ENCODE measurements around the gene ANGPTL3.
A peak's percentile ranks its signal among the peaks of the same experiment; 100 is the strongest.
"Not testable (repeated sequence)": the region's sequence is repeated elsewhere in the genome, so short reads cannot be mapped to it uniquely, and the experiment has no call there.

Gene ANGPTL3

GRCh38 chr1:62597281-62597680 lies at the start of gene ANGPTL3:
ANGPTL3 (plus strand) TSS chr1:62597520; CDS start chr1:62597567, 47 bp downstream.
- DNase-seq (ENCODE audit: low read depth), result no peak

GRCh38 chr1:62561306-62561705 lies 36.0 kb upstream of the ANGPTL3 start:
- DNase-seq (ENCODE audit: low read depth), result no peak

- not testable (repeated sequence) for DNase-seq (ENCODE audit: low read depth)
Measured at GRCh38 chr1:62567182-62567581, 30.1 kb upstream of the ANGPTL3 start.

DNA sequence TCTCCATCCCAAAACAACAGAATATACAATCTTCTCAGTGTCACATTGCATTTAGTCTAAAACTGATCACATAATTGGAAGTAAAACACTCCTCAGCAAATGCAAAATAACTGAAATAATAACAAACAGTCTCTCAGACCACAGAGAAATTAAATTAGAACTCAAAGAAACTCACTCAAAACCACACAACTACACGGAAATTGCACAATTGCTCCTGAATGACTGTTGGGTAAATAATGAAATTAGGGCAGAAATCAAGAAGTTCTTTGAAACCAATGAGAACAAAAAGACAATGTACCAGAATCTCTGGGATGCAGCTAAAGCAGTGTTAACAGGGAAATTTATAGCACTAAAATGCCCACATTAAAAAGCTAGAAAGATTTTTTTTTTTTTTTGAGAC lies 29.4 kb upstream of the ANGPTL3 start:
- not testable (repeated sequence) for DNase-seq (ENCODE audit: low read depth)

- not testable (repeated sequence) for DNase-seq (ENCODE audit: low read depth)
Measured at GRCh38 chr1:62571517-62571916, 25.8 kb upstream of the ANGPTL3 start.

DNA sequence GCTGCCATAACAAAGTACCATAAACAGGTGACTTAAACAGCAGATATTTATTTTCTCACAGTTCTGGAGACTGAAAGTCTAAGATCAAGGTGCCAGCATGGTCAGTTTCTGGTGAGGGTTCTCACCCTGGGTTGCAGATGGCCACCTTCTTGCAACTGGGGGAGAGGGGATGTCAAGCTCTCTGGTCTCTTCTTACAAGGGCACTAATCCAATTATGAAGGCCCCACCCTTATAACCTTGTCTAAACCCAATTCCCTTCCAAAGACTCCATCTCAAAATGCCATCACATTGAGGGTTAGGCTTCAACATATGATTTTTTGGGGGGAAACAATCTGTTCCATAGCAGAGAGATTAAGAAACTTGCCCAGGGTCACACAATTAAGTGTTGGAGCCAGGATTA lies 24.8 kb upstream of the ANGPTL3 start:
- no peak for DNase-seq (ENCODE audit: low read depth)

DNA sequence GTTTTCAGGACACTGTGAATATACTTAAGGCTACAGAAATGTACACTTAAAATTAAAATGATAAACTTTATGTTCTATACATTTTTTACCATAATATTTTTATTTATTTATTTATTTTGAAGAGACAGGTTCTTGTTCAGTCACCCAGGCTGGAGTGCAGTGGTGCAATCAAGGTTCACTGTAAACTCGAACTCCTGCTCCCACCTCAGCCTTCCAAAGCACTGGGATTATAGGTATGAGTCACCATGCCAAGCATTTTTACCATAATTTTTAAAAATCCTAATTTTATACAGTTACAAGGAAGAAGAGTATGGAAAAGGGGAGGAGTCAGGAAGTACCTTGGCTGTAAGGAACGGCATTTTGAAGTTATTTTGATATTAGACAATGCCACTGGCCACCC lies 23.6 kb upstream of the ANGPTL3 start:
- no peak for DNase-seq (ENCODE audit: low read depth)

- DNase-seq (ENCODE audit: low read depth), result no peak
Measured at GRCh38 chr1:62585469-62586155, 11.7 kb upstream of the ANGPTL3 start.

- DNase-seq (ENCODE audit: low read depth), result no peak
Measured at GRCh38 chr1:62588000-62588399, 9.3 kb upstream of the ANGPTL3 start.

- DNase-seq (ENCODE audit: low read depth), result no peak
Measured at GRCh38 chr1:62589321-62589720, 8.0 kb upstream of the ANGPTL3 start.

GRCh38 chr1:62590255-62590969 lies 6.9 kb upstream of the ANGPTL3 start:
- no peak for DNase-seq (ENCODE audit: low read depth)

DNA sequence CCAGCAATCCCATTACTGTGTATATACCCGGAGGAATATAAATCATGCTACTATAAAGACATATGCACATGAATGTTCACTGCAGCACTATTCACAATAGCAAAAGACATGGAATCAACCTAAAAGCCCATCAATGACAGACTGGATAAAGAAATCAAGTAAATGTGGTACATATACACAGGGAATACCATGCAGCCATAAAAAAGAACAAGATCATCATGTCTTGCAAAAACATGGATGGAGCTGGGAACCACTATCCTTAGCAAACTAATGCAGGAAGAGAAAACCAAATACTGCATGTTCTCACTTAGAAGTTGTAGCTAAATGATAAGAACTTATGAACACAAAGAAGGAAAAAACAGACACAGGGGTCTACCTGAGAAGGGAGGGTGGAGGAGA lies 6.4 kb upstream of the ANGPTL3 start:
- DNase-seq (ENCODE audit: low read depth), result no peak

DNA sequence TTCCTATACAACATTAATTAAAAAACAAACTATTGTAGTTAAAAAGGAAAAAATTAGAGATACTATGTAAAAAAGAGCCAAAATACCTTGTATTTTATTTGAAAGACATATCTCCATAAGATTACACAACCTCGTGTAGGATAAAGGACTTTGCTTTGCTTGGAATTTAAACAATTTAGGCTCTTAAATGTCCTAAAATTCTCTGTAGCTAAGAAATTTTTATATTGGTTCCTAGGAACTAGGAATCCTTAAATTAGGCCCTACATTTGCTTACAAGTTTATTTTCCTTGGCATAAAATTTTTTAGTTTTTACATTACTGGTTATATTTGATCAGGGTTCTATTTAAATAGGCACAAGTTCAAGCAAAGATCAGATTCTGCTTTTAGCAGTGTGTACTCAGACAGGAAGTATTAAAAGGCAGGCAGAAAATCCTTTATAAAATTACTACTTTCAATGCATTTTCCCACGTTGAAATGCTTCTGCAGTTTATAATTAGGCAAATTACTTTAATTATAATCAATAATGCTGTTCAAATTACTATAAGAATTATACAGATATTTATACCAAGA lies 3.4 kb upstream of the ANGPTL3 start:
- no peak for DNase-seq (ENCODE audit: low read depth)

DNA sequence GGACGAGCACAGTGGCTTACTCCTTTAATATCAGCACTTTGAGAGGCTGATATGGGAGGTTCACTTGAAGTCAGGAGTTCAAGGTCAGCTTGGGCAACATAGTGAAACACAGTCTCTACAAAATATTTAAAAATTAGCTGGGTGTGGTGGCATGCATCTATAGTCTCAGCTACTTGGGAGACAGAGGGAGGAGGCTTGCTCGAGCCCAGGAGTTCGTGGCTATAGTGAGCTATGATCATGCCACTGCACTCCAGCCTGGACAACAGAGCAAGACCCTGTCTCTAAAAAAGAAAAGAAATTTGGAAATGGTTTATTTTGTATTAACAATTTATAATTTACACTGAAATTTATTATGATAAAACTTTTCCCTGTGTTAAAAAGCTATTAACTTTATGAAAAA lies 1.7 kb upstream of the ANGPTL3 start:
- DNase-seq (ENCODE audit: low read depth), result no peak

GRCh38 chr1:62599044-62599443 lies 1.7 kb downstream of the ANGPTL3 start:
- DNase-seq (ENCODE audit: low read depth), result no peak

GRCh38 chr1:62601457-62601856 lies 4.1 kb downstream of the ANGPTL3 start:
- DNase-seq (ENCODE audit: low read depth), result no peak

DNA sequence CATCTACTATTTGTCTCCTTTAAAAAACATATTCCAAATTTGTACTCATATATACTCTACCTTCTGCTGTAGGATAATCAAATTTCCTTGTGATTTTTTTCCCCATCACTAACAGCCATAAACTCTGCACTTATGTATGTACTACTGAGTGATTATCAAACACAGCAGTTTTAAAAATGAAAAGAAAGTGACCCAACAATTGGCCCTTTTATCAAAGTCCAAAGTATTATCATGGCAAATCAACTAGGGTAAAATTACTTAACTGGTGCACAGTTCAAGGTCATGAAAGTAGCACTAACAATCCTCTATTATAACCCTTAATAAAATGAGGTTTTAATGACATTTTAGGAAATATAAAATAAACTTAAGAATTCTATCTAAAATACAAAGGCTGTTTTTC lies 11.6 kb downstream of the ANGPTL3 start:
- DNase-seq (ENCODE audit: low read depth), result no peak

DNA sequence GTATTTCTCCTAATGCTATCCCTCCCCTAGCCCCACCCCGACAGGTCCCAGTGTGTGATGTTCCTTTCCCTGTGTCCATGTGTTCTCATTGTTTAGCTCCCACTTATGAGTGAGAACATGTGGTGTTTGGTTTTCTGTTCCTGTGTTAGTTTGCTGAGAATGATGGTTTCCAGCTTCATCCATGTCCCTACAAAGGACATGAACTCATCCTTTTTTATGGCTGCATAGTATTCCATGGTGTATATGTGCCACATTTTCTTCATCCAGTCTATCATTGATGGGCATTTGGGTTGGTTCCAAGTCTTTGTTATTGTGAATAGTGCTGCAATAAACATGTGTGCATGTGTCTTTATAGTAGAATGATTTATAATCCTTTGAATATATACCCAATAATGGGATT lies 13.3 kb downstream of the ANGPTL3 start:
- DNase-seq (ENCODE audit: low read depth), result not testable (repeated sequence)

DNA sequence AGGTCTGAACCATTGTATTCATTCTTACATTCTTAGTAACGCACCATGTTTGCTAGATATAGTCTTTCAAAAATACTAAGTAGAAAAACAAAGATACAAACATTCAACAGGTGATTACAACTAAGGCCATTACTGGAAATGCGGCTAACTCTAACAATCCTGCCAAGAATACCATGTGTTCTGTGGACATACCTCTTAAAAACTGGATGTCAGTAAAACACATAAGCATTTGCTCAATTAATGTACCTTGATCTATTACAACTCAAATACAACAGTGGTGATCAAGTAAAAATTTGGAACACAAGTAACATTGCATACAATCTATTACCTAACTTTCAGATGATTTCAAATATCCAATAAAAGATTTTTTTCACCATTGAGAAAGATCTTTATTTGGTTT lies 15.4 kb downstream of the ANGPTL3 start:
- no peak for DNase-seq (ENCODE audit: low read depth)

DNA sequence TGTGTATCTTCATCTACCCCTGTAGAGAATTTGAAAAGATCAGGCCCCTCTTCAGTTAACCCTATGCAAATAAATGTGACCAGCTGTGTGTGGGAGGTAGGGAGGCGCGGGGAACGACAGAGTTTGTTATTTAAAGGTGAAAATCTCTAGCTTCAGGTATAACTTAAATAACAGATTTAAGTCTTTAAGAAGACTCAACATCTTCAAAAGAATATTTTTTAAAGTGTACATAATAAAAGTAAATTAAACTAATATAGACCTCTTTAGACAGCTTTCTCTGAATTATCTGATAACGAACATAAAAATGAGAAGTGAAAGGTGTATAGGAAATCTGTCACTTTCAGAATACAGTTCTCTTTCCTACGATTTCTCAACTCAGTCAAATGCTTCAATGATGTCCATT lies 16.0 kb downstream of the ANGPTL3 start:
- no peak for DNase-seq (ENCODE audit: low read depth)

DNA sequence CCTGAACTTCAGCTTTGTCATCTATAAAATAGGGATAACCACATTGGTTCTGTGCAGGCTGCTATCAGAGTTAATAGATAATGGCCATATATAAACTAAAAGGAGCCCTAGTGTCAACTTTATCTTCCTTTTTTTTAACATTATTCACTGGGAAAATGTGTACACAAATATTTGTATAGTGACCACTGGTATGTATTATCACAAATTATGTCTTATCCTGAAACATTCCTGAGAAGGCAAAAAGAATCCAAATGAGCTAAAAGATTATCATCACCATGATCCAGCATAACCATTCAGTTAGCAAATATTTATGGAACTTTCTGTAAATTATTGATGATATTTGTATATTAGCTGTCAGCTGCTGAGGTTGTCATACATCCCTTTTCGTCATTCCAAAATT lies 16.6 kb downstream of the ANGPTL3 start:
- peak; percentile 29 for DNase-seq (ENCODE audit: low read depth)

GRCh38 chr1:62621907-62622306 lies 24.6 kb downstream of the ANGPTL3 start:
- peak; percentile 96 for DNase-seq (ENCODE audit: low read depth)

GRCh38 chr1:62625415-62625814 lies 28.1 kb downstream of the ANGPTL3 start:
- DNase-seq (ENCODE audit: low read depth), result no peak

Data from GM04503 (cell line).